ENCODE data around the gene VPS11.

Gene VPS11

DNA sequence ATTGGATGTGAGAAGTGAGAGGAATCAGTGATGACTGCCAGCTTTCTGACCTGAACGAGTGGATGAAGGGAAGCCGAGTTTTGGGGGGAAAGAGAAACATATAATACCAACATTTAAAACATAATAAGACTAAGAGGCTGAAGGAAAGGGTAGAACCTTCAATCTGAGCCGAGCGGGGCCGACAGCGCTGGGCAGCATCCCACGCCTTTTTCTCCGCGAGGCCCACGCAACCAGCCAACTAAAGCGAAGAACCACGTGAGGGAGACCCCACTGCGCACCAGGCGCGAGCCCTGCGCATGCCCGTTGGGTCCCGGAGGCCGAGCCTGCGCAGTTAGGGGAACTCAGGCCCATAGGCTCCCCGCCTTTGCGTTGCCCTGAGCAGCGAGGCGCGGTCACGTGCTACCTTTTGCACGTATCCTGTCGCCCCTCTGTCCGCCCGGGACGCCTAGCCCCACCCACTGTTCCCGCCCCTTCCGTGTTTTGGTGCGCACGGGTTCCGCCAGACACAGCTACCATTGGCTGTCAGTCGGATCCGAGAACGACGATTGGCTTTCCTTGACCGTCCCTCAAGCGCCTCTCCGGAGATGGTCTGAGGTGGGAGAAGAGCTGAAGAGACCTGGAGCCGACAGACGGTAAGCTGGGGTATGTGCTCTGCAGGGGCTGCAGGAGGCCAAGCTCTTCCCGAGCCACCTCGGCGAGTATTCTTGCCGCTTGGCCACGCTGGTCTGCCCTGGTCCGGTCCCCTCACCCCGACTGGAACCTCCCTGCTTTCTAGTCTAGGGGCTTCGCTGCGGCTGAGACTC, 53.6 kb downstream of the VPS11 start, which contains the start of gene HINFP:
Gene HINFP, plus strand, starts transcription at position 573 of the 803 bp plus-strand sequence. CDS start 5,365 bp downstream, outside the sequence.
- DNase-seq (ENCODE audit: low spot score): peak; percentile 100

DNA sequence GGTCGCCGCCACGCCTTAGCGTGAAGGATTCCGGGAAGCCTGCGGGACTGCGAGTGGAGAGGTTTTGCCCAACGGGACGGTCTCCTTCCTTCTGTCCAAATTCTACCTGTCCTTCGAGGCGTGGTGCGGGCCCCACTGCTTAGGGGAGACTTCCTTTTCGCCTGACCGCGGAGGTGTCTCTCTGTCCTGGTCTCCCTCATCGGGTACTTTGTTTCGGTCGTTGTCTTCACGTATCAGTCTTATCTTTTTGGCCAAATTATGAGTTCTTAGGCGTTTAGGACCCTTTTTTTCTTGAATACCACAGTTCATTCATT, 54.1 kb downstream of the VPS11 start:
- DNase-seq (ENCODE audit: low spot score): no peak

DNA sequence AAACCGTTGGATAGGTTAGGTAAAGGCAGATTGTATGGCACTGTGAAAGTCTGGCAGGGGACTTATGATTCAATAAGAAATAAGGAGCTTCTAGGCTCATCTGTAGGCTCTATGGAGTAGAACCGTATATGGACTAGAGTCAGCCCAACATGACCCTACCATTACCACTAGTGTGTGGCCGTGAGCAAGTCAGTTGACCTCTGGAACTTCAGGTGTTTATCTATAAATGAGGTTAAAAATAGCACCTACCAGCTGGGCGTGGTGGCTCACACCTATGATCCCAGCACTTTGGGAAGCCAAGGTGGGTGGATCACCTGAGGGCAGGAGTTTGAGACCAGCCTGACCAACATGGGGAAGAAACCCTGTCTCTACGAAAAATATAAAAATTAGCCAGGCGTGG, 58.2 kb downstream of the VPS11 start:
- no peak for DNase-seq (ENCODE audit: low spot score)

DNA sequence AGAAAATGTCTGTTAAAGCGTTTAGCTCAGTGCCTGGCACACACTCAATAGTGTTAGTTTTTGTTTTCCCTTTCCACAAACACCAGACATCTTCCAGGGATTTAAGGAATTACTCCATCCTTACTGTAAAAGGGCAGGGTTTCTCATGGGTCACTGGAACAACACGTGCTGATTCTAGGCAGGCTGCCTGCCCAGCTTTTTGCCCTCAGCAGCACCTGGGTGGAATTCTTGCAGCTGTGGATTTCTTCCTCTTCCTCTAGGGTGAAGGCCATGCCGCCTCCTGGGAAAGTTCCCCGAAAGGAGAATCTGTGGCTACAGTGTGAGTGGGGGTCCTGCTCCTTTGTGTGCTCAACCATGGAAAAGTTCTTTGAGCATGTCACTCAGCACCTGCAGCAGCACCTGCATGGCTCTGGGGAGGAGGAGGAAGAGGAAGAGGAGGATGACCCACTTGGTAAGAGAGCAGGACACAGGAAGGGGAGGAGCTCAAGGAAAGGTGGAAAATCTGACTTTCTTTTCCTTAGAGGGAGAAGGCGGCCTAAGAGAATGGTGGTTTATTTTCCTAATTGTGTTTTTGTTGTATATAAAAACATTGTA, 59.2 kb downstream of the VPS11 start:
- DNase-seq (ENCODE audit: low spot score): no peak

DNA sequence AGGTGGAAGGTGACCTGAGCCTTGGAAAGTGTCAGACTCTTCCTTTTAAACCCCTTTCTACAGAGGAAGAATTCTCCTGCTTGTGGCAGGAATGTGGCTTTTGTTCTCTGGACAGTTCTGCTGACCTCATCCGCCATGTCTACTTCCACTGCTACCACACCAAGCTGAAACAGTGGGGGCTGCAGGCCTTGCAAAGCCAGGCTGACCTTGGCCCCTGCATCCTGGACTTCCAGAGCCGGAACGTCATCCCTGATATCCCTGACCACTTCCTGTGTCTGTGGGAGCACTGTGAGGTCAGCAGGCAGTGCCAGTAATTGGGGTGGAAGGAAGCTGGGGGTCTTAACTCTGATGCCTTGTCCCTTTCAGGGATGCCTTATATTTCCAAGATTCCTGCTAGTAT, 63.0 kb downstream of the VPS11 start:
- DNase-seq (ENCODE audit: low spot score): no peak
